Cardiac muscle cell (in vitro differentiated cells and primary cell): Measurements from ENCODE around the gene WDFY1. TPM values are rescaled to one million over a fixed set of nuclear protein-coding genes. Genes with fewer than 3 reads are reported as not detected.

Experiments
- DNase-seq, 2 donors: peaks; one replicate each; pipeline versions ENCODE4 v3.0.0 to v3.0.0-alpha.2; 2010 to 2017; ENCODE audit warnings: low read depth in 1 of 2, low spot score in 1 of 2
- H3K27ac ChIP-seq: fragments of 200-600 bp; sonication (generic); 2 replicates; pipeline ENCODE4 v1.5.1; 2016
- H3K27me3 ChIP-seq: fragments of 200-600 bp; sonication (generic); 2 replicates; pipeline ENCODE4 v1.6.0; 2016; ENCODE audit warnings: control low read depth
- H3K36me3 ChIP-seq: fragments of 200-600 bp; sonication (generic); 2 replicates; pipeline ENCODE4 v1.5.1; 2016; ENCODE audit warnings: control low read depth
- H3K4me1 ChIP-seq: fragments of 200-600 bp; sonication (generic); 2 replicates; pipeline ENCODE4 v1.8.1; 2017; ENCODE audit warnings: low read depth, mild to moderate bottlenecking, mixed run types
- H3K4me3 ChIP-seq: fragments of 200-600 bp; sonication (generic); 2 replicates; pipeline ENCODE4 v1.5.1; 2016; ENCODE audit warnings: mild to moderate bottlenecking
- H3K9me3 ChIP-seq: fragments of 200-600 bp; sonication (generic); 2 replicates; pipeline ENCODE4 v1.5.1; 2017; ENCODE audit warnings: low read depth, mild to moderate bottlenecking, control low read depth
- polyA plus RNA-seq: library from polyadenylated mRNA; unstranded; fragments of >200 nt; fragmentation: Nextera tagmentation; extraction: Ambion mirVana; gene quantifications from 2 replicates; pipeline ENCODE4 v1.2.1, GENCODE V29; 2016
- total RNA-seq: library from RNA; depleted of rRNA; stranded (reverse); fragments of >200 nt; gene quantifications from 2 replicates; pipeline ENCODE4 v1.2.3, GENCODE V29; 2016
- TF ChIP-seq, protein P1 (sequence below): IDR thresholded peaks from 2 replicates; pipeline ENCODE4 v1.5.1; 2012; ENCODE audit warnings: low read depth, mild to moderate bottlenecking, low read length

WDFY1 gene
- total and polyA plus RNA-seq, 2 experiments from 2014 or later, result 20.7 to 20.8 TPM

DNA sequence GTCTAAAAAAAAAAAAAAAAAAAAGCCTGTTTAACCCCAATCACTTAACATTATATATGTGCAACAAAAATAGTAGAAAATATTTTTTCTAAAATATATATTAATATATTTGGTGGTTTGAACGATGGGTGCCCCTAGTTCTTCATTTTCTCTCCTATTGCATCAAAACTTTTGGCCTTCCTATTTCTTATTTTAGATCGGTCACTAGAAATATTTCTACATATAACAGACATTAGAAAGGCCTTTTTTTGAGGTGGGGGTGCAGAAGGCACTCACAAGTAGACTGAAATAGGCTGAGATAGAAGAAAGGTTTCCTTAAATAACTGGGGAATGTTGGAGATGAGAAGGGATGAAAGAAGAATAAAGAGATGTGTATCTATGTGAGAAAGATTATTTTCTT, 58.4 kb downstream of the WDFY1 start:
- TF ChIP-seq, protein P1, sequence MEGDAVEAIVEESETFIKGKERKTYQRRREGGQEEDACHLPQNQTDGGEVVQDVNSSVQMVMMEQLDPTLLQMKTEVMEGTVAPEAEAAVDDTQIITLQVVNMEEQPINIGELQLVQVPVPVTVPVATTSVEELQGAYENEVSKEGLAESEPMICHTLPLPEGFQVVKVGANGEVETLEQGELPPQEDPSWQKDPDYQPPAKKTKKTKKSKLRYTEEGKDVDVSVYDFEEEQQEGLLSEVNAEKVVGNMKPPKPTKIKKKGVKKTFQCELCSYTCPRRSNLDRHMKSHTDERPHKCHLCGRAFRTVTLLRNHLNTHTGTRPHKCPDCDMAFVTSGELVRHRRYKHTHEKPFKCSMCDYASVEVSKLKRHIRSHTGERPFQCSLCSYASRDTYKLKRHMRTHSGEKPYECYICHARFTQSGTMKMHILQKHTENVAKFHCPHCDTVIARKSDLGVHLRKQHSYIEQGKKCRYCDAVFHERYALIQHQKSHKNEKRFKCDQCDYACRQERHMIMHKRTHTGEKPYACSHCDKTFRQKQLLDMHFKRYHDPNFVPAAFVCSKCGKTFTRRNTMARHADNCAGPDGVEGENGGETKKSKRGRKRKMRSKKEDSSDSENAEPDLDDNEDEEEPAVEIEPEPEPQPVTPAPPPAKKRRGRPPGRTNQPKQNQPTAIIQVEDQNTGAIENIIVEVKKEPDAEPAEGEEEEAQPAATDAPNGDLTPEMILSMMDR, result no peak

DNA sequence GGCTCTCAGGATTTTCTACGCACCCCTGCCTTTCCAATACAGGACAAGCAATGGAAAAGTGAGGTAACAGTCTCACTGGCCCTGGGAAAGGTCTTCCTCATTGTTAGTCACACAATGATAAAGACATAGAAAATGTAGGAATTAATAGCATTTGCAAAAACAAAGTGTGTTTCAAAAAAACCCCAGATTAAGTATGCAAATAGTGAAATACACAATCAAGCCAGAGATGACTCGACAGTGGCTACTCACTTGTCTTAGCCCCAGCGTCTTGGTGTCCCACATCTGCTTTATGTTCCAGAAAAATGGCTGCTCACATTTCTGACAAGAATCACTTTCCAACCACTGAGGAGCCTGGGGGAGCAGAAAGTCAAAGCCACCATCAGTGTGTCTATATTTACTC, 60.7 kb downstream of the WDFY1 start:
- no peak overlapping the region for H3K27ac ChIP-seq
- DNase-seq, result no peak
- no peaks in the 10 kb centered on the region for H3K4me1 ChIP-seq
- no peaks in the 10 kb centered on the region for H3K9me3 ChIP-seq
- no peak overlapping the region for H3K4me3 ChIP-seq
- no peaks in the 10 kb centered on the region for H3K27me3 ChIP-seq
- H3K36me3 ChIP-seq, result peaks cover 19% of the 10 kb centered on the region
- TF ChIP-seq, protein P1, result no peak

More for the DNA sequence above, 58.4 kb downstream of the WDFY1 start:
- H3K27ac ChIP-seq, result no peak overlapping the region
- H3K36me3 ChIP-seq, result peaks cover 10% of the 10 kb centered on the region
- H3K4me3 ChIP-seq, result no peak overlapping the region
- H3K9me3 ChIP-seq, result no peaks in the 10 kb centered on the region
- H3K27me3 ChIP-seq, result no peaks in the 10 kb centered on the region
- no peak for DNase-seq
- H3K4me1 ChIP-seq, result no peaks in the 10 kb centered on the region

DNA sequence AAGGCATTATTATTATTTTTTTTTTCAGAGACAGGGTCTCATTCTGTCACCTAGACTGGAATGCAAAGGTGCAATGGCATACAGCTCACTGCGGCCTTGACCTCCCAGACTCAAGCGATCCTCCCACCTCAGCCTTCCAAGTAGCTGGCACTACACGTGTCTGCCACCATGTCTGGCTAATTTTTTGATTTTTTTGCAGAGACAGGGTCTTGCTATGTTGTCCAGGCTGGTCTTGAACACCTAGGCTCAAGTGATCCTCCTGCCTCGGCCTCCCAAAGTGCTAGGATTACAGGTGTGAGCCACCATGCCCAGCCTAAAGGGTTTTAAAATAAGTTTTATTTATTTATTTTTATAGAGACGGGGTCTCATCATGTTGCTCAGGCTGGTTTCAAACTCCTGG, 62.4 kb downstream of the WDFY1 start:
- peaks cover 29% of the 10 kb centered on the region for H3K36me3 ChIP-seq
- DNase-seq, result no peak
- H3K27ac ChIP-seq, result no peak overlapping the region
- H3K27me3 ChIP-seq, result no peaks in the 10 kb centered on the region
- no peak overlapping the region for H3K4me3 ChIP-seq
- no peaks in the 10 kb centered on the region for H3K9me3 ChIP-seq
- TF ChIP-seq, protein P1, result no peak
- no peaks in the 10 kb centered on the region for H3K4me1 ChIP-seq

DNA sequence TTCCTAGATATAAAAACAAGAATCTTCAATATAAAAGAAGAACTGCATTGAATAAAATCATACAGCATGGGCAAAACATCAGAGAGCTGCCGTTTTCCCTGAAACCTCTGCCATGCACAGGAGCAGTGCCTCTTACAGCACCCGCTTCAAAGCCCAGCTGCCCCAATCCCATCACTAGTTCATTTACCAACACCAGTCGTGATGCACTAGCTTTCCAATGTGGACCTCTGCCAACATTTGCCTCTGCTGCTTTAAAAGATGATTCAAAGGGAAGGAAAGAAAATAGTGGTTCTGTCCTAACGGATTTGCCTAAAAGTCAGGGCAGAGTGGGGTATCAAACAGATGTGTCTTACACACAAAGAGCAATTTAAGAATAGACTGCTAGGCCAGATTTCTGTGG, 64.3 kb downstream of the WDFY1 start:
- TF ChIP-seq, protein P1, result no peak
- Histone ChIP-seq H3K4me3 (no peak overlapping the region), H3K36me3 (peaks cover 34% of the 10 kb centered on the region), H3K27ac (no peak overlapping the region), H3K4me1 (no peaks in the 10 kb centered on the region), H3K27me3 (no peaks in the 10 kb centered on the region), H3K9me3 (no peaks in the 10 kb centered on the region)
- no peak for DNase-seq

DNA sequence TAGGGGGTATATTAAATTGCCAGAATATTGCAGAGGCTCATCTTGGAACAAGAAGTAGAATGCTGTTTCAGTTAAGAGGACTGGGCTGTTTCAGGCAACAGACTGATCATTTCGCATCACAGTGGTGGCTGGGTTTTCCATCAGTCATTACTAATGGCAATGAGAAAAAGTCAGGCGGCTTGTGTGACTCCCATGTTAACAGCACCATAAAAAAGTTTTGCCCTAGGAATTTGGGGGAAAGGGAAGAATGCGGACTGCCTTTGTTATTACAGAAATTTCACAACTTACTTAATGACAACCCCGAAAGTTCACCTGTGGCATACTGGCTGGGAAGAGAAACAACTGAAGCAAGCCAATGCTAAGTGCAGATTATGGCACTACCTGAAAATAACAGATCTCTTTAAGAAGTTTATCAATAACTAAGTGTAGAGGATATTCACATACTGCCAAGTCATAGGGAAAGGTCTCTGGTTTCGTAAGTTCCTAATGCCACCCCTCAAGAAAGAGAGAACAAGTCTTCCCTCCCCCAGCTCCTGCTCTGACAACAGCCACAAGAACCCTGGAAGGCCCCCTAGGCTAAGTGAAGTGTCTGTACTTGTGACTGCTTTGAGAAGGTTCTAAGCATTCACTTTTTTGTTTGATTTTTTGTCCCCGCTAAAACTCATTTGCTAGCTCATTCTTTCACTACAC, 67.3 kb downstream of the WDFY1 start:
- no peaks in the 10 kb centered on the region for H3K9me3 ChIP-seq
- no peak overlapping the region for H3K4me3 ChIP-seq
- TF ChIP-seq, protein P1, result no peak
- DNase-seq, result no peak
- H3K4me1 ChIP-seq, result no peaks in the 10 kb centered on the region
- peaks cover 40% of the 10 kb centered on the region for H3K36me3 ChIP-seq
- no peak overlapping the region for H3K27ac ChIP-seq
- H3K27me3 ChIP-seq, result no peaks in the 10 kb centered on the region
